Measurements from ENCODE around the gene TNRC18.
A peak's percentile ranks its signal among the peaks of the same experiment; 100 is the strongest.
"Not testable (repeated sequence)": the region's sequence is repeated elsewhere in the genome, so short reads cannot be mapped to it uniquely, and the experiment has no call there.

TNRC18 gene
- long read RNA-seq, donor 1, partial matches to known transcripts = 7 of 7 reads
- long read RNA-seq, donor 1, other reads (novel, unspliced or antisense) = 0 of 7 reads
- long read RNA-seq, donor 2 = 0 reads
- long read RNA-seq, donor 3, partial matches to known transcripts = 5 of 6 reads
- long read RNA-seq, donor 3, other reads (novel, unspliced or antisense) = 0 of 6 reads
- long read RNA-seq, donor 4, partial matches to known transcripts = 13 of 15 reads
- long read RNA-seq, donor 4, other reads (novel, unspliced or antisense) = 0 of 15 reads
- long read RNA-seq, donor 5, partial matches to known transcripts = 5 of 5 reads
- long read RNA-seq, donor 5, other reads (novel, unspliced or antisense) = 0 of 5 reads
- long read RNA-seq, donor 6, partial matches to known transcripts = 41 of 43 reads
- long read RNA-seq, donor 6, other reads (novel, unspliced or antisense) = 0 of 43 reads
- long read RNA-seq, donor 7, partial matches to known transcripts = 134 of 144 reads
- long read RNA-seq, donor 7, other reads (novel, unspliced or antisense) = 5 of 144 reads
- long read RNA-seq, donor 8, partial matches to known transcripts = 7 of 9 reads
- long read RNA-seq, donor 8, other reads (novel, unspliced or antisense) = 0 of 9 reads

GRCh38 chr7:5423306-5423975, at the start of gene TNRC18:
Gene TNRC18 (minus strand): TSS chr7:5423834. CDS start chr7:5421246, 2,588 bp downstream.
- peak; percentile 89 for DNase-seq

DNA sequence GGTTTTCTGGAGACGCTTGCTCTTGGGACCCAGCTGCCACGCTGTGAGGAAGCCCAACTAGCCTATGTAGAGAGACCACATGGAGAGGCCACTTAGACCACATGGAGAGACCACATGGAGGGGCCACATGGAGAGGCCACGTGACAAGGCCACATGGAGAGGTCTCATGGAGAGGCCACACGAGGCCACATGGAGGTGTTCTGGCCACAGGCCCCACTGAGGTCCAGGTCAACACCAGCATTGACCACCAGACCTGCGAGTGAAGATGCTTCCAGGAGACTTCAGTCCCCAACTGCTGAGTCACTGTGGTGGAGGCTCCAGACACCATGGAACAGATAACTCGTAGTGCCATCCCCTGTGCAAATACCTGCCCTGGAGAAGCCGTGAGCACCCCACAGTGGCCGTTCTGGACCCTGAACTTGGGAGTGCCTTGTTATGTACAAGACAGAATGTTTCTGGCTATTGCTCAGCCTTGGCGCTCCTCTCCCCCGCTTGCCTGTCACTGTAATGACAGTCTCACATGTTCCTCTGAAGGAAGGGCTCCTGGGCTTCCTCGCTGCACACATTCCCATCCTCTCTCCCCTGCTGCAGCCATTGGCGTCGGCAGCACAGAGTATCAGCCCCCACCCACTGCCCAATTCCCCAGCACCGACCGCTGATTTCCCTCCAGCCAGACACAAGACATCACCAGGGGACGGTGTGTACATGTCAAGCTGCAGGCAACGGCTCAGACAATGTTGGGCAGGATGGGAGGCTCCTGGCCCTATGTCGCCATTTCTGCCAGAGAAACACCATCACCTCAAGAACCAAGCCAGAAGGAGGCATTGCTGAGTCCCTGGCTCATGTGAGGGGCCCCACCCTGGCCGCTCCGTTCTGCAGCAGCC, 49.0 kb upstream of the TNRC18 start:
- DNase-seq = no peak

DNA sequence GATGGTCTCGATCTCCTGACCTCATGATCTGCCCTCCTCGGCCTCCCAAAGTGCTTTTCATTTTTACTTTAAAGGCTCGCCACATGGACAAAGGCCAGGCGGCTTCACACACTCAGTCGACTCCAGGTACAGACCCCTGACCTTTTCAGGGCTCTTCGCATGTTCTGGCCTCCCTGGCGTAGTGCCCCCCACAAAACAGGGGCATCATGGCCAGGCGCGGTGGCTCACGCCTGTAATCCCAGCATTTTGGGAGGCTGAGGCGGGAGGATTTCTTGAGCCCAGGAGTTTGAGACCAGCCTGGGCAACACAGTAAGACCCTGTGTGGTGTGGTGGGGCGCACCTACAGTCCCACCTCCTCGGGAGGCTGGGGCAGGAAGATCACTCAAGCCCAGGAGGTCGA, 48.0 kb upstream of the TNRC18 start:
- DNase-seq = not testable (repeated sequence)

DNA sequence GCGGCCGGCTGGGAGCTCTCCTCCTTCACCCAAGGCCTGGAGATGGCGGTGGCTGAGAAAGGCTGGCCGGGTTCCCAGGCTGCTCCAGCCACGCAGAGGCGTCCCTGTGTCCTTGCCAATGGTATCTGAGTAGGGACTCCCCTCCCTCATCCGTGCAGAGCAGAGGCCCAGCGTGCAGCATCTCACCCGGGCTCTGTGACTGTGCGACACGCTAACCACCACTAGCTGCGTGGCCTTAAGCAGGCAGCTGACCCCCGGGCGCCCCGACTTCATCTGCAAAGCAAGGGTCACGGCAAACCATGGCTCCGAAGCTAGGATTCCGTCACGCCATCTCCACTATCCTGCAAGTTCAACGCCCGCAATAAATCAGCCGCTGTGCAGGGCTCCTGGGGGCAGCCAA, 47.2 kb upstream of the TNRC18 start:
- DNase-seq = peak; percentile 64

DNA sequence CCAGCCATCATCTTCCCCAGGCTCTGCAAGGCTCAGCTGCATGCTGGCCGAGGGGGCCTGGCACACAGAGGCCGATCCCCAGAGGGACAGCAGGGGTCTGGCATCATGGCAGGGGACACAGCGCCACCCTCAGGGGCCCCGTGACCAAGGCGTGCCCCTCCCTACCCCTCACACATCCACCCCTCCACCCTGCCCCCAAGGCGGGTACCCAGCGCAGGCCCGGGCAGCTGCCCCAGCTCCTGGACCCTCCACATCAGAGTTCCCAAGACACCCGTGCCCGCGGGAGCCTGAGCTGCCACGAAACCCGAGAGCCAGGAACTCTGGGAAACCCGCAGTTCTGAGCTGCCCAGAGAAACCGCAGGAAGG, 46.5 kb upstream of the TNRC18 start:
- DNase-seq = no peak

DNA sequence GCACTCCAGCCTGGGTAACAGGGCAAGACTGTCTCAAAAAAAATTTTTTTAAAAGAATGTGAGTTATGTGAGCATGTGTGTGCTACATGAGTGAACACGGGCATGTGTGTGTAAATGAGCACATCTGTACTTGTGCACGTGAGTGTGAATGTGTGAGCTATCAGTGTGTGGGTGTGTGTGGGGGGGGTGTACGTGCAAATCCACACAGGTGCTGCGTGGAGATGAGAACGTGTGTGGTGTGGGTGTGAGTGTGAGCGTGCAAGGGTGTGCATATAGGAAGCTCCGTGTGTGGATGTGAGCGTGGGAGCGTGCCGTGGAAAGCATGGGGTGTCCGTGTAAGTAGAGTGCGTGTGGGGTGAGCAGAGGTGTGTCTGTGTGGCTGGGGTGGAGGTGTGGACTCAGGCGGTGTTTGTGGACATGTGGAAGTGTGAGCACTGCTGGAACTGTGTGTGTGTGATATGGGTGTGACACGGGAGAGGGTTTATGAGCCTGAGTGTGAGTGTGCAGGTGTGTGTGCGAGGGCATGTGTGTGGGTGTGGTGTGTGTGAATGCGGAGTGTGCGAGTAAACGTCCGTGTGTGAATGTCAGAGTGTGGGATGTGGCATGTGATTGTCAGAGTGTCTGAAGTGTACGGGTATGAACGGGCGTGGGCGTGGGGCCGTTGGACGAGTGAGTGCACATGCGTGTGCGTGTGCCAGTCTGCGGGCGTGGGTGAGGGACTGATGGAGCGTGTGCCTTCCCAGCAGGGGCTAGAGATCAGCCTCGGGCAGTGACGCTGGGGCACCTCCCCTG, 45.9 kb upstream of the TNRC18 start:
- no peak for DNase-seq

DNA sequence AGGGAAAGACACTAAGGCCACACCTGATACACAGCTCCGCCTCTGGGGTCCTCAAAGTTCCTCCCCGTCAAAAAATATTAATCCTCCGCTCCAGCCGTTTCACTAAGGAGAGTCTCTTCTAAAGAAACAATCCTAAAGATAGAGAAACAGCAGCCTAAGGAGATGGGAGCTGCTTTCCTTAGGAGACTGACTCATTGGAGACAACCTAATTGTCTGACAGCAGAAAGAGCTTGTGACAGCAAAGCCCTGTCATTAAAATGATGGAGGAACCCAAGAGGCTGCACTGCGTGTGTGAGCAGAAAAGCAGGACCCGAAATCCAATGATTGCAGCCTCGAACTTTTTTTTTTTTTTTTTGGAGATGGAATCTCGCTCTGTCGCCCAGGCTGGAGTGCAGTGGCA, 44.0 kb upstream of the TNRC18 start:
- DNase-seq = no peak

DNA sequence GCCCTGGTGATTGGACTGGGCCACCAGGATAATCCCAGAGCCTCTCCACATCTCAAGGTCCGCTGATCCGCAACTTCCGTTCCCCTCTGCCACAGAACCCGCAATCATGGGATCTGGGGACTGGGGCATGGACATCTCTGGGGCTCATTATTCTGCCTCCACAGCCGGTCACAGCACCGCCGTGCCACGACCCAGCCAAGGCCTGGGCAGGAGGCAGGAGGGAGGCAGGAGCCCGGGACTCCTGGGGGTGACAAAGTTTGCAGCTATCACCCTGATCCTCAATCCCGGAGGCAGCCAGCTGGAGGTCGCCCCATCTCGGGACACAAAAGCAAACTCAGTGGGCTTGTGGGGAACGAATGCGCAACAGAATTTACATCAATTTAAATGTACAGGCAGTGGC, 42.9 kb upstream of the TNRC18 start:
- DNase-seq = no peak

DNA sequence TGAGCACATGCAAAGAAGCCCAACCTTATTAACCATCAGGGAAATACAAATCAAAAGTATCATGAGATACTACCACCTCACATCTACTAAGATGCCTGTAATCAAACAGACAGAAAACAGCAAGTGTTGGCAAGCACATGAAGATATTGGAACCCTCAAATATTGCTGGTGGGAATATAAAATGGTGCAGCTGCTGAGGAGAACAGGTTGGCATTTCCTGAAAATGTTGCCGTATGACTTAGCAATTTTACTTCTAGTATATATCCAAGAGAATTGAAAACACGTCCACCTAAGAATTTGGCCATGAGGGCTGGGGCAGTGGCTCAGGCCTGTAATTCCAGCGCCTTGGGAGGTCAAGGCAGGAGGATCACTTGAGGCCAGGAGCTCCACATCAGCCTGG, 39.4 kb upstream of the TNRC18 start:
- DNase-seq = no peak

GRCh38 chr7:5462216-5462615, 38.6 kb upstream of the TNRC18 start:
- no peak for DNase-seq

GRCh38 chr7:5458921-5459480, 35.4 kb upstream of the TNRC18 start:
- no peak for DNase-seq

DNA sequence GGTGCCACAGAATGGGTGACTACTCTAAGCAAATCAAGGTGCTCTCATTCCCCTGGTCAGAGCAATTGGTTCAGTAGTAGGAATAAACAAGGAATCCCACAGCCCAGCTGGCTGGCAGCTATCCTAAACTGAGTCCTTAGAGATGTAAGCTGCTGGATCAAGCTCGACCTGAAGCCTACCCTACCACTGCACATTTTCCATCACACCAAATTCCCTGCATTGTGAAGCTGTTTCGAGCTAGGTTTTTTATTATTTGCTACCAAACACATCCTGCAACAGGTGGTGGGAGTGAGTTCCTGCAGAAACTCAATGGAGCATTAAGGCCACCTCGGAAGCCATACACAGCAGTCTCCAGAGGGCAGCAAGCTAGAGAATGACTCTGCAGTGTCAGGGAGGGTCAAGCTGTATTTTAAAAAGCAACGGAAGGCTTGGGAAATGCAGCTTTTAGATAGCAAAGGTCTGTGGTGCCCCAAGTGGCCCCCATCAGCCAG, 33.7 kb upstream of the TNRC18 start:
- DNase-seq = no peak

DNA sequence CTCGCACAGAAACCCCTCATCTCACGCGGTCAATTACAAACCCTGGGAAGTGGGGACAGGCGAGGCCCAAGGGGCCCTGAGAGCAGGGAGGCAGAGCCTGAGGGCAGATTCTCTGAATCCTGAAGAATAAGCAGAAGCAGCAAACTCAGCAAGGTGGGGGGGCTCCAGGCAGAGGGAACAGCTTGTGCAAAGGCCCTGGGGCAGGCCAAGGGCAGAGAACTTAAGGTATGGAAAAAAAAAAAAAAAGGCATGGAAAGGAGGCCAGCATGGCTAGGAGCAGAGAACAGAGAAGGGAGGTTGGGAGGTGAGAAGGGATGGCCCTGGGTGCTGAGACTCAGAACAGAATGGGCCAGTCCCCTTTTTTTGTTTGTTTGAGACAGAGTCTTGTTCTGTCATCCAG, 32.8 kb upstream of the TNRC18 start:
- DNase-seq = no peak

DNA sequence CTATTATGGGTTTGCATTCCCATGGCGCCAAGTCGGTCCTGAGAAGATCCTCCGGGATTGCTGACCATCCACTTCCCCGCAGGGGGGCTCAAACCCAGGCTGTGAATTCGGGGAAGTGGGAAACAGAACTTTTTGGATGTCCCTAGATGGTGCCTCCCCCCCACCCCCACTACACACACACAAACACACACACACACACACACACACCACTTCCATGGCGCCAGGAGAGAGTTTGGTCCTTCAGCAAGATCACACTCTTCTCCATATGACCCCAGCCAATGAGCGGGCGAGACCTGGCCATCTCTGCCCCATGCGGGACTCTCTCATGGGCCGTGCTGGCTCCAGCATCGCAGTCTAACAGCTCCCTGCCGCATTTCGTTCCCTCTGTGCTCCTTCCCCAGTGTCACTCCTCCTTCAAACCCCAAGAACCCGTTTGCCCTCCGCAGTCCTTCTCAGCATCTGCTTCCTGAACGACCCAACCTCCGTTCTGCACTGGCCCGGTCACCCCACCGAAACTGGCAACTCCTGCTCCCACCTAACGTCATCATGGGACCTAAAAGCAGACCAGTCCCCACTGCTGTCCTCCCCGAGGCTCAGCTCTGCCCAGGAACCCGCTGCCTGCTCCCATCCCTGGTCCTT, 32.1 kb upstream of the TNRC18 start:
- DNase-seq = no peak

DNA sequence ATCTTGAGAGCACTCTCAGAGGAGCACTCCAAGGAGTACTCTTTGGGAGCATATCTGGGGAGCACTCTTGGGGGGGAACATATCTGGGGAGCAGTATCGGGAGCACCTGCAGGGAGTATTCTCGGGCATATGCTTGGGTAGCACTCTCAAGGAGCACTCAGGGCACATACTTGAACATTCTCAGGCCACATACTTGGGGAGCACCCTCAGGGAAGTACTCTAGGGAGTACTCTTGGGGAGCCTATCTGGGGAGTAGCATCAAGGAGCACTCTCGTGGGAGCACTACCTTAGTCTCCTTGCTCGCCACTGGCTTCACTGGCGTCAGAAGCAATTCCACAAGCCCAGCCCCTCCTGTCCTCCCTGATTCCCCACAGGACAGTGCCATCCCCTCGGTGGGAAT, 31.5 kb upstream of the TNRC18 start:
- DNase-seq = no peak

GRCh38 chr7:5454485-5454884, 30.9 kb upstream of the TNRC18 start:
- no peak for DNase-seq

- no peak for DNase-seq
Measured at GRCh38 chr7:5453566-5454075, 30.0 kb upstream of the TNRC18 start.

DNA sequence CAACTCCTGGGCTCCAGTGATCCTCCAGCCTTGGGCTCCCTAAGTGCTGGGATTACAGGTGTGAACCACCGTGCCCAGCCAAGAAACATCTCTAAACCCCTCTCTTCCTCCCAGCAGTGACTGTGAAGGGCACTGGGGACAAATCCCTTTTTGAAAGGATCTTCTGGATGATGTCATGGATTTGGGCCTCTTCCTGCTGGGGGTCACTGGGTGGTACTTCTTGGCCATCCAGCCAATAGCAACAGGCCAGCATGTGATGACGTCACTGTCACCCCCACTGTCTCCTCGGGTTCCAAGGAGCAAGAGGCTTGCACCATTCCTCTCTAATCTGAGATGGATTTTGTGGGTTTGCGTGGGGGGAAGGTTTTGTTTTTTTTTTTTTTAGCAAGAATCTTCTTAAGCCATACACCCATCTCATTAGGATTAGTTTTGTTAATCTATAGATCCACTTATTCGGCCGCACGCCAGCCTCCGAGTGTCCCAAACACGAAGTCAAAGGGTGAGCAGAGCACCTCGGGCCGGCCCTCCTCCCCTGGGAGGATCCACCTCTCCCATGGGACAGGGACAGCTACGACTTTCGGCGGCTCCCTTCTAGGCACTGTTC, 29.4 kb upstream of the TNRC18 start:
- DNase-seq = no peak

GRCh38 chr7:5452470-5452899, 28.9 kb upstream of the TNRC18 start:
- no peak for DNase-seq

DNA sequence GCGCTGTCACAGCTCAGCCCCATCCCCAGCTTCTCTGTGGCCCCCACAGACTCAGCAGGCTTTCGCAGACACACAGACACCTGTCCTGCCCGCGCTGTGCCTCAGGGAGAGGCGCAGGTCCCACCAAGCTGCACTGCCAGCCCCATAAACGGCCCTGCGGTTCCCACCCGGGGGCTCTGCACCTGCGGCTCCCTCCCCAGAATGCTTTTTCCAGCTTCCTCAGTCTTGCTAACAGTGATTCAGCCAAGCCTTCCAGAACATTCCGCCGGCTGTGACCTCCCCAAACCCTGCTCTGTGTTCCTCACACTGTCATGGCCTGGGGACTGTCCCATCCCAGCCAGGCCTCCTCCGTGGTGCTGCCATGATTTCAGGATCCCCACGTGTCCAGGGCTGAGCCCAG, 27.8 kb upstream of the TNRC18 start:
- DNase-seq = no peak
